Activated CD4-positive, CD25-positive, alpha-beta regulatory T cell treated with anti-CD3 and anti-CD28 coated beads, Interleukin-2, amount 50 U/mL, for 24 hours (primary cell): ENCODE measurements around the gene CEND1.

Experiments
- ATAC-seq, 2 donors: fragments of 150-1000 bp; cut with Tn5 transposase; one replicate each; pipeline ENCODE4 v1.10.0; 2021; ENCODE audit warnings: mild to moderate bottlenecking in 1 of 2, moderate library complexity in 1 of 2

CEND1 gene

DNA sequence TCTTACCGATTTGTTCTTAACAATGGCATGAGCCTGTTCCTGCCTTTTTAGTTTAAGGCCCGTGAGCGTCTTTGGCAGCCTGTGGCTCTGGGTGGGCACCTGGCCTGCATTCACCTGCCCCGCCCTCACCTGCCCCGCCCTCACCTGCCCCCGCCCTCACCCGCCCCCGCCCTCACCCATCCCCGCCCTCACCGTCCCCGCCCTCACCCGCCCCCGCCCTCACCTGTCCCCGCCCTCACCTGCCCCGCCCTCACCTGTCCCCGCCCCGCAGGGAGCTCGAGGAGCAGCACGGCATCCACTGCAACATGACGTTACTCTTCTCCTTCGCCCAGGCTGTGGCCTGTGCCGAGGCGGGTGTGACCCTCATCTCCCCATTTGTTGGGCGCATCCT lies 26.8 kb downstream of the CEND1 start:
- ATAC-seq: no peak

DNA sequence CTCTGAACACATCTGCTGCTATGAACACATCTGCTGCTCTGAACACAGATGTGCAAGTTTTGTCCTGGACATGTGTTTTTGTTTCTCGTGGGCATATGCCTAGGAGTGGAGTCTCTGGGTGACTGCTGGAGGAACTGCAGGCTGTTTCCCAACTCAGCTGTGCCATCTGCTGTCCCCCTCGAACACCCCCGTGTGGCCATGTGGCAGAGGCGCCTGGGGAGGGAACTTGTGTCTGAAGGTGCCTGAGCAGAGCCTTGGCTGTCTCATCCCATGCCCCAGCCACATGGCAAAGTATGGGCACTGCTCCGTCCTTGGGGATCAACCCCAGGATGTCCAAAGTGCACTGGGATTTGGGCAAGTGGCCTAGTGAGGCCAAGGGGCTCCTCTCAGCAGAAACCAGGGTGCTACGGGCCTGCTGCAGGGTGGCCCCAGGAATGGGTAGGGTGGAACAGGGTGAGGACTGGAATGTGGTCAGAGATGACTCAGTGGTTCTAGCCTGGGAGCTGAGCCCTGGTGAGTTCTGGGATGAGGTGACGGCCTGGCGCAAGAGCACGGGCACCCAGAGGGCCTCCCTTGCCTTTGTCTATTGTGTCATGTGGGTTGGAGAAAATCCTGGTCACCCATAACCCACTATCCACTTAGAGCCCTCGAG lies 27.3 kb downstream of the CEND1 start:
- no peak for ATAC-seq

- no peak for ATAC-seq
These were observed 28.3 kb downstream of the CEND1 start for GRCh38 chr11:761526-762108.

GRCh38 chr11:760236-760635 lies 29.7 kb downstream of the CEND1 start:
- ATAC-seq: no peak

DNA sequence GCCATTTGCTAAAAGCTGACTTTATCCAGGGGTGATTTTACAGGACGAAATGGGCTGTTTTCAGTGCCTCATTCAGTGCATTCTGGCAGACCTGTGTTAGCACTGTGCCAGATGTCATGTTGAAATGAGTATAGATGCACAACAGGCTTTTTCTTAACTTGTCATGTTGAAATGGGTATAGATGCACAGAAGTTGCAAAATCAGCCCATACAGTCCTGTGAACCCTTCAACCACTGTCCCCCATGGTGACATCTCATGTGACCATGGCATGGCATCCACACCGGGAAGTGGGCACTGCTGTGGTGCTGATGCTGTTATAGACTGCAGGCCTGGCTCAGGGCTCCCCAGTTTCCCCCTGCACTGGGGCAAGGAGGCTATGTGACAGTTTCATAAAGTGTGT lies 40.2 kb downstream of the CEND1 start:
- ATAC-seq: no peak

- ATAC-seq: no peak
These were observed 41.9 kb downstream of the CEND1 start for GRCh38 chr11:748007-748359.

DNA sequence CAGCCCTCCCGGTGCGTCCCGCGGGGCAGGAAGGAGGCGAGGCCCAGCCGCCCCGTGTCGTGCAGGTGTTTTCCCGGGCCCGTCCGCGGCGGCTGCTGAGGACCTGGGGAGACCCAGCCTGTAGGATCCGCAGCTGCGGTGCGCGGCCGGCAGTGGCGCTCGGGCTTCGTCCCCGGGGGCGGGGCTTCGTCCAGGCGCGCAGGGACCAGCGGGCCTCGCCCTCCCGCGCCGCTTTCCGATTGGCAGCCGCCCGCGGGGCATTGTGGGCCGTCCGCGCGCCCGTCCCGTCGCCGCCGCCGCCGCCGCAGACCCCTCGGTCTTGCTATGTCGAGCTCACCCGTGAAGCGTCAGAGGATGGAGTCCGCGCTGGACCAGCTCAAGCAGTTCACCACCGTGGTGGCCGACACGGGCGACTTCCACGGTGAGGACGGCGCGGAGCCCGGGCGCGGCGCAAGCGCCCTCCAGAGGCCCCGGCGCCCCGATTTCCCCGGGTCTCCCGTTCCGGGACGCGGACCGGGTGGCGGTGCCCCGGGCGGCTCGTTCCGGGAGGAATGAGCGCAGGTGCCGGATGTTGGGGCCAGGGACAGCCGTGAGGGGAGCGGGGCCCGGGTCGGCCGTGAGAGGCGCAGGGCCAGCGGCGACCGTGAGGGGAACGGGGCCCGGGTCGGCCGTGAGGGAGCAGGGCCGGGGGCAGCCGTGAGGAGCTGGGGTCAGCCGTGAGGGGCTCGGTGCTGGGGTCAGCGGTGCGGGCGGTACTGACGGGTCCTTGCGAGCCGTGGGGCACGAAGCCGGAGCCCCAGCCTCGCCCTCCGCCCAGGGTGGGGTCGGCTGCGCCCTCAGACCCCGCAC lies 42.5 kb downstream of the CEND1 start, which contains the start of gene TALDO1:
Gene TALDO1 (plus strand): TSS at position 307 of the 849 bp plus-strand sequence. CDS start 18 bp downstream, at position 325.
- peak; percentile 92 for ATAC-seq

DNA sequence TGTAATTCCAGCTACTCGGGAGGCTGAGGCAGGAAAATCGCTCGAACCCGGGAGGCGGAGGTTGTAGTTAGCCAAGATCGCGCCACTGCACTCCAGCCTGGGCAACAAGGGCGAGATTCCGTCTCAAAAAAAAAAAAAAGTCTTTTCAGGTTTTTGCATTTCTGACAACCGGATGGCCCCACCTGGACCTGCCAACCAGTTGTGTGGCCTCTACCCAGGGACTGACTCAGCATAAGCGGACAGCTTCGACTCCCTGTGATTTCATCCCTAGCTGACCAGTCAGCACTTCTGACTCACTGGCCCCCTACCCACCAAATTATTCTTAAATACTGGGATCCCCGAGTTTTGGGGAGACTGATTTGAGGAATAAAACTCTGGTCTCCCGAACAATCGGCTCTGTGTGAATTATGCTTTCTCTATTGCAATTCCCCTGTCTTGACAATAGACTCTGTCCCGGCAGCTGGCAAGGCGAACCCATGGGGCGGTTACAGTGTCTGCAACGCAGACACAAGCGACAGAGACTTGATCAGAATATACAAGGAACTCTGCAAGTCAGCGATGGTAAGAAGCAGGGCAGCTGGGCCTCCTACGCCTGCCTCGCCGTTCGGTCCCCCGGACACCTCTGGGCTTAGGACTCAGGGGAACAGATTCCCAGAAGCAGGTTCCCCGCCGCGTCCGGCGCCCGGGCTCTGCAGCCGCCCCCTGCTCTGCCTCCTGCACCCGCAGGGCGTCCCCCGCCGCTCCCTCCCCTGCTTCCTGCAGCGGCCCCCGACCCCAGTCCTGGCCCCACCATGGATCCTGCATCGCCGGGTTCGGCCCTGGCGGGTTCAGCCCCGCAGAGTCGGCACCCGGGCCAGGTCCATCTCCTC lies 43.4 kb downstream of the CEND1 start:
- peak; percentile 21 to 30 for ATAC-seq

DNA sequence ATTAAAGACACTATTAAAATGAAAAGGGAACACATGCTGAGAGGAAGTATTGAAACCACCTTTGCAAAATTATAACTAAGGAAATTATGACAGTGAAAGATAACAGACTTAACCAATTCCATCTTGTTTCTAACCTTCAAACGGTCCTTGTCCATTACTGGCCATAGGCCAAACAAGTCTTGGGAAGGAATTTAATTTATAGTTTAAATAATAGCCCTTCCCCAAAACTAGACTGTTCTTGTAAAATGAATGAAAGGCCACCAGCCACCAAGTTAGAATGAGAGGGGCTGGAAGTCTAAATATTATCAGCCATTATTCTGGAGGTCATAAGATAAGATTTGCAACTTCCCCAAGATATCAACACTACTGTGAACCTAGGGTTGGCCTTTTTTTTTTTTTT lies 44.5 kb downstream of the CEND1 start:
- no peak for ATAC-seq

DNA sequence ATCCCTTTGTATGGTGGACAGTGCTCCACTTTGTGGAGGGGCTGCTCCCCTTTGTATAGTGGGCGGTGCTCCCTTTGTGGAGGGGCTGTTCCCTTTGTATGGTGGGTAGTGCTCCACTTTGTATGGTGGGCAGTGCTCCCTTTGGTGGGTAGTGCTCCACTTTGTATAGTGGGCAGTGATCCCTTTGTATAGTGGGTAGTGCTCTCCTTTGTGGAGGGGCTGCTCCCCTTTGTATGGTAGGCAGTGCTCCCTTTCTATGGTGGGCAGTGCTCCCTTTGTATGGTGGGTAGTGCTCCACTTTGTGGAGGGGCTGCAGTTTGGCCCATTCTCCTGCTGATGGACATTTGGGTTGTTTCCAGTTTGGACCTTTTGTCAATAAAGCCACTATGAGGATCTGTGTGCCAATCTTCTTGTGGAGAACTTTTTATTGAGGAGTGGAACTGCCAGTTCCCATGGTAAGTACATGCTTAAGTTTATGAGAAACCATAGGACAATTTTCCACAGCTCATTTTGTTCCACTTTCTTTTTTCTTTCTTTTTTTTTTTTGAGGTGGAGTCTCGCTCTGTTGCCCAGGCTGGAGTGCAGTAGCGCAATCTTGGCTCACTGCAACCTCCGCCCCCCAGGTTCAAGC lies 47.2 kb downstream of the CEND1 start:
- no peak for ATAC-seq

DNA sequence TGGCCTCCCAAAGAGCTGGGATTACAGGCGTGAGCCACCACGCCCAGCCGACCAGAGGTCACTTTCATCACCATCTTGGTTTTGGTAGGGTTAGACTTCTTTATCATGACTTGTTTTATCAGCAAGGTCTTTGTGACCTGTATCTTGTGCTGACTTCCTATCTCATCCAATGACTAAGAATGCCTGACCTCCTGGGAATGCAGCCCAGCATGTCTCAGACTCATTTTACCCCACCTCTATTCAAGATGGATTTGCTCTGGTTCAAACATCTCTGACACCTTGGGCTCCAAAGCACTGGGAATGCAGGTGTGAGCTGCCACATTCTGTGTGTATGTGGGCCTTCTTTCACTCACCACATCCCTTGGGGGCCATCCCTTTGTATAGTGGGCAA lies 47.7 kb downstream of the CEND1 start:
- ATAC-seq: no peak

- peak in 1 of 2 donors; percentile 20 for ATAC-seq
These were observed 52.0 kb downstream of the CEND1 start for GRCh38 chr11:737899-738298.

DNA sequence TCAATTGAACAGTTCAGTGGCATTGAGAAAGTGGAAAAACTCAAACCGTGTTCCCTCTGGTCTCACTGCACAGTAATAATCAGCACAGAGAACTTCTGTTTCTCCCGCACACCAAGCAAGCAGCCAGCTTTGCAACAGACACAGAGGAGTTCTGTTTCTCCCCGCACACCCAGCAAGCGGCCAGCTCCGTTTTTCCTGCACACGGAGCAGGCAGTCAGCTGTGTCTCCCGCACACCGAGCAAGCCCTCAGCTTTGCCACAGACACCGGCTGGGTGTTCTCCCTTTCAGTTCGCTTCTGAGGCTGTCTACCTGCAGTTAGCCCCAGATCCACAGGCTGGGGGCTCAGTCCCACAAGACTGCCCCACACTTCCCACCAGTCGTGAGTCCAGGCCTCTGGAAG lies 52.5 kb downstream of the CEND1 start:
- peak in 1 of 2 donors; percentile 36 for ATAC-seq
